GM21737 (cell line): ENCODE results near the gene PCDHAC2.

Experiments
- ATAC-seq: cut with Tn5 transposase; IDR thresholded peaks from one replicate; pipeline ENCODE4 v1.9.1; 2021; ENCODE audit warnings: mild to moderate bottlenecking, moderate library complexity; ENCODE audit not compliant: unreplicated experiment

Gene PCDHAC2

GRCh38 chr5:140966293-140967225 is at the start of gene PCDHAC2:
TSS of gene PCDHAC2 (plus strand) at chr5:140966476. CDS start at chr5:140966767, 291 bp downstream.
- no peak for ATAC-seq

GRCh38 chr5:140923601-140924000 is 42.7 kb upstream of the PCDHAC2 start:
- ATAC-seq, result no peak

- ATAC-seq, result no peak
Observed at GRCh38 chr5:140925806-140926442, 40.4 kb upstream of the PCDHAC2 start, which contains the start of gene PCDHAC1. TSS of gene PCDHAC1 (plus strand) at chr5:140926299. CDS start at chr5:140926893, 594 bp downstream.

- no peak for ATAC-seq
Observed at GRCh38 chr5:140926443-140927227, 39.6 kb upstream of the PCDHAC2 start.

- ATAC-seq, result no peak
Observed at GRCh38 chr5:140927228-140927573, 39.1 kb upstream of the PCDHAC2 start.

GRCh38 chr5:140934964-140935606 is 31.2 kb upstream of the PCDHAC2 start:
- no peak for ATAC-seq

GRCh38 chr5:140946578-140946977 is 19.7 kb upstream of the PCDHAC2 start:
- ATAC-seq, result no peak

- ATAC-seq, result no peak
Observed at GRCh38 chr5:140951636-140952035, 14.6 kb upstream of the PCDHAC2 start.

- no peak for ATAC-seq
Observed at GRCh38 chr5:140953234-140953633, 13.0 kb upstream of the PCDHAC2 start.

- no peak for ATAC-seq
Observed at GRCh38 chr5:140962190-140962589, 4.1 kb upstream of the PCDHAC2 start.

GRCh38 chr5:140964356-140964755 is 1.9 kb upstream of the PCDHAC2 start:
- ATAC-seq, result no peak

- ATAC-seq, result no peak
Observed at GRCh38 chr5:140965905-140966292, 377 bp upstream of the PCDHAC2 start.

GRCh38 chr5:140967226-140967893 is 1.1 kb downstream of the PCDHAC2 start:
- no peak for ATAC-seq

GRCh38 chr5:140969880-140970279 is 3.6 kb downstream of the PCDHAC2 start:
- no peak for ATAC-seq

- ATAC-seq, result no peak
Observed at GRCh38 chr5:140973550-140973949, 7.3 kb downstream of the PCDHAC2 start.

GRCh38 chr5:140977003-140977402 is 10.7 kb downstream of the PCDHAC2 start:
- ATAC-seq, result no peak

- ATAC-seq, result no peak
Observed at GRCh38 chr5:140978260-140978659, 12.0 kb downstream of the PCDHAC2 start.

- ATAC-seq, result no peak
Observed at GRCh38 chr5:140978983-140979382, 12.7 kb downstream of the PCDHAC2 start.

GRCh38 chr5:140982083-140982716 is 15.9 kb downstream of the PCDHAC2 start:
- no peak for ATAC-seq

GRCh38 chr5:140986117-140986521 is 19.8 kb downstream of the PCDHAC2 start:
- ATAC-seq, result no peak
